CD14-positive monocyte (primary cell): ENCODE data around the gene DCLRE1C. TPM values are rescaled to one million over a fixed set of nuclear protein-coding genes. Genes with fewer than 3 reads are reported as not detected.
"Not testable (repeated sequence)": the region's sequence is repeated elsewhere in the genome, so short reads cannot be mapped to it uniquely, and the experiment has no call there.

Source experiments
- DNase-seq, 3 donors: peaks; one replicate each; pipeline ENCODE4 v3.0.0-alpha.2; 2011 to 2022
- H2AFZ ChIP-seq: 2 replicates; pipeline ENCODE4 v1.6.0; 2012; ENCODE audit warnings: mild to moderate bottlenecking, low read depth, low read length, inconsistent platforms; ENCODE audit not compliant: insufficient read depth, poor library complexity, severe bottlenecking
- H3K27ac ChIP-seq, 2 donors: 1 replicate in 1 of 2; 2 replicates in 1 of 2; pipeline ENCODE4 v1.5.1; 2012 to 2013; ENCODE audit warnings: low read length in 2 of 2, control low read depth in 1 of 2, inconsistent platforms in 1 of 2, low read depth in 1 of 2, mild to moderate bottlenecking in 1 of 2
- H3K27me3 ChIP-seq, 2 donors: one replicate each; pipeline versions ENCODE4 v1.6.0 to v1.6.1; 2011 to 2013; ENCODE audit warnings: low read length in 2 of 2; ENCODE audit not compliant: control insufficient read depth in 2 of 2, insufficient read depth in 2 of 2
- H3K36me3 ChIP-seq, 2 donors: replicated peaks in 1 of 2; 1 replicate in 1 of 2; 2 replicates in 1 of 2; pipeline versions ENCODE4 v1.5.1 to v1.6.1; 2012 to 2013; ENCODE audit warnings: low read length in 2 of 2, control low read depth in 1 of 2, inconsistent platforms in 1 of 2, mild to moderate bottlenecking in 1 of 2; ENCODE audit not compliant: insufficient read depth in 2 of 2, control insufficient read depth in 1 of 2
- H3K4me1 ChIP-seq, 2 donors: 1 replicate in 1 of 2; 2 replicates in 1 of 2; pipeline versions ENCODE4 v1.5.1 to v1.6.1; 2012 to 2013; ENCODE audit warnings: low read length in 2 of 2, control low read depth in 1 of 2, inconsistent platforms in 1 of 2, mild to moderate bottlenecking in 1 of 2, moderate library complexity in 1 of 2; ENCODE audit not compliant: insufficient read depth in 2 of 2, control insufficient read depth in 1 of 2
- H3K4me2 ChIP-seq: replicated peaks from 2 replicates; pipeline ENCODE3; 2012; ENCODE audit warnings: low read length, moderate library complexity, mild to moderate bottlenecking; ENCODE audit not compliant: poor library complexity, severe bottlenecking; ENCODE audit errors: extremely low read depth
- H3K4me3 ChIP-seq, 3 experiments: fragments of 200-600 bp in 1 of 3; sonication (generic) in 1 of 3; replicated peaks in 1 of 3; 1 replicate in 2 of 3; 2 replicates in 1 of 3; pipeline ENCODE4 v1.5.1; 2011 to 2013; ENCODE audit warnings: low read length in 3 of 3, mild to moderate bottlenecking in 3 of 3, control low read depth in 2 of 3, low read depth in 2 of 3, inconsistent platforms in 1 of 3, moderate library complexity in 1 of 3
- H3K79me2 ChIP-seq: 2 replicates; pipeline ENCODE4 v1.6.0; 2012; ENCODE audit warnings: mild to moderate bottlenecking, control low read depth, inconsistent platforms, low read length, moderate library complexity; ENCODE audit not compliant: insufficient read depth
- H3K9ac ChIP-seq: 2 replicates; pipeline ENCODE4 v1.6.0; 2017; ENCODE audit warnings: low read length, mild to moderate bottlenecking; ENCODE audit not compliant: insufficient read depth, poor library complexity, severe bottlenecking
- H3K9me3 ChIP-seq, 2 donors: replicated peaks in 1 of 2; 1 replicate in 1 of 2; 2 replicates in 1 of 2; pipeline versions ENCODE4 v1.5.1 to v1.6.1; 2012 to 2013; ENCODE audit warnings: low read length in 2 of 2, control low read depth in 1 of 2; ENCODE audit not compliant: control insufficient read depth in 1 of 2, insufficient read depth in 1 of 2
- H4K20me1 ChIP-seq: 2 replicates; pipeline ENCODE4 v1.6.0; 2012; ENCODE audit warnings: mild to moderate bottlenecking, low read length, control low read depth, moderate library complexity; ENCODE audit not compliant: insufficient read depth
- H3K27ac Mint-ChIP-seq, 7 donors: one replicate each; pipeline ENCODE4 v1.8.0; 2020; ENCODE audit warnings: mild to moderate bottlenecking in 7 of 7, mixed read lengths in 7 of 7, moderate library complexity in 6 of 7, inconsistent platforms in 2 of 7
- H3K27me3 Mint-ChIP-seq, 3 donors: one replicate each; pipeline ENCODE4 v1.8.0; 2021 to 2022; ENCODE audit warnings: low read depth in 3 of 3, mild to moderate bottlenecking in 3 of 3, mixed read lengths in 3 of 3, moderate library complexity in 3 of 3, inconsistent platforms in 1 of 3
- H3K36me3 Mint-ChIP-seq, 2 donors: one replicate each; pipeline ENCODE4 v1.8.0; 2020; ENCODE audit warnings: mixed read lengths in 2 of 2, inconsistent platforms in 1 of 2, mild to moderate bottlenecking in 1 of 2
- H3K4me1 Mint-ChIP-seq: one replicate; pipeline ENCODE4 v1.8.0; 2020; ENCODE audit warnings: mild to moderate bottlenecking, mixed read lengths
- H3K4me3 Mint-ChIP-seq, 2 donors: one replicate each; pipeline ENCODE4 v1.8.0; 2020; ENCODE audit warnings: mild to moderate bottlenecking in 2 of 2, mixed read lengths in 2 of 2, moderate library complexity in 1 of 2
- H3K9me3 Mint-ChIP-seq, 7 donors: one replicate each; pipeline ENCODE4 v1.8.0; 2020 to 2022; ENCODE audit warnings: mixed read lengths in 7 of 7, mild to moderate bottlenecking in 6 of 7, moderate library complexity in 6 of 7, inconsistent platforms in 2 of 7
- WGBS: methylation state at CpG from one replicate; pipeline ENCODE4 v1.1.5; 2013; ENCODE audit warnings: missing lambda C conversion rate; ENCODE audit not compliant: insufficient coverage; 5-methylcytosine and 5-hydroxymethylcytosine counted together
- intact Hi-C, 2 donors: fragments of 100-400 bp; cut with micrococcal nuclease; formaldehyde crosslinking; loops; one replicate each; pipeline versions ENCODE4 v1.15.0 to v1.15.1; 2023
- polyA plus RNA-seq, 3 donors: library from polyadenylated mRNA; depleted of rRNA in 1 of 3; unstranded in 2 of 3; stranded (reverse) in 1 of 3; fragments of 300-500 nt in 2 of 3; fragments of >200 nt in 1 of 3; fragmentation: Illumina TruSeq in 2 of 3; gene quantifications; 1 replicate in 2 of 3; 2 replicates in 1 of 3; pipeline ENCODE4 v1.2.3, GENCODE V29; 2012 to 2021
- TF ChIP-seq, protein P1 (sequence below): fragments of 200-600 bp; IDR thresholded peaks from one replicate; pipeline ENCODE4 v1.8.0; 2022; ENCODE audit warnings: antibody characterized with exemption, mild to moderate bottlenecking

The DCLRE1C gene
- polyA plus RNA-seq, 3 donors, result 8.9 to 17.6 (median 10.9) TPM

DNA sequence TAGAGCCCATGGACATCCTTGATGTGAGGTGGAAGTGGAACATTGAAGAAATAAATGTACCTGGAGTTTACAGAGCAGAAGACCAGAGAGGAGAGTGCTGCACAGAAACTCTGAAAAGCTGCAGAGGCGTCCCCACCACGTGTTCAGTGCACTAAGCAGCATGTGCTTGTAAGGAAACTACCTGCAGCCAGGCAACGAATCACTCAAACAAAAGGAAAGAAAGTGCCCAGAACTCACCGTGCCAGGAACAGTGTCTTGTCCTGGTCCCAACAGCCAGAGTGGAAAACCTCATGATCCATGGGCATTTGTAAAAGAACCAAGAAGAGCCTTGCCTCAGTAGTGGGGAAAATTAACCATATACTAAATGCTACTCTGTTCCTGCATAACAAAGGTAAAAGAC, 42.9 kb downstream of the DCLRE1C start:
- Histone ChIP-seq H3K9me3 (no peaks in the 10 kb centered on the region), H2AFZ (no peak overlapping the region), H3K79me2 (peaks cover 37% of the 10 kb centered on the region), H3K4me3 (no peak overlapping the region), H3K4me2 (no peak overlapping the region), H3K27ac (no peak overlapping the region), H4K20me1 (peaks cover 28% of the 10 kb centered on the region), H3K9ac (no peak overlapping the region), H3K36me3 (peaks cover 73 to 100% of the 10 kb centered on the region in 2 donors), H3K27me3 (no peaks in the 10 kb centered on the region), H3K4me1 (no peaks in the 10 kb centered on the region)
- Mint-ChIP-seq H3K27ac (peak overlapping the region in 1 of 7 donors; percentile 11), H3K9me3 (peaks cover 0 to 2% (median 0%) of the 10 kb centered on the region in 7 donors), H3K27me3 (no peaks in the 10 kb centered on the region), H3K4me3 (no peak overlapping the region), H3K36me3 (peaks cover 72 to 92% of the 10 kb centered on the region in 2 donors), H3K4me1 (no peaks in the 10 kb centered on the region)
- TF ChIP-seq, protein P1, sequence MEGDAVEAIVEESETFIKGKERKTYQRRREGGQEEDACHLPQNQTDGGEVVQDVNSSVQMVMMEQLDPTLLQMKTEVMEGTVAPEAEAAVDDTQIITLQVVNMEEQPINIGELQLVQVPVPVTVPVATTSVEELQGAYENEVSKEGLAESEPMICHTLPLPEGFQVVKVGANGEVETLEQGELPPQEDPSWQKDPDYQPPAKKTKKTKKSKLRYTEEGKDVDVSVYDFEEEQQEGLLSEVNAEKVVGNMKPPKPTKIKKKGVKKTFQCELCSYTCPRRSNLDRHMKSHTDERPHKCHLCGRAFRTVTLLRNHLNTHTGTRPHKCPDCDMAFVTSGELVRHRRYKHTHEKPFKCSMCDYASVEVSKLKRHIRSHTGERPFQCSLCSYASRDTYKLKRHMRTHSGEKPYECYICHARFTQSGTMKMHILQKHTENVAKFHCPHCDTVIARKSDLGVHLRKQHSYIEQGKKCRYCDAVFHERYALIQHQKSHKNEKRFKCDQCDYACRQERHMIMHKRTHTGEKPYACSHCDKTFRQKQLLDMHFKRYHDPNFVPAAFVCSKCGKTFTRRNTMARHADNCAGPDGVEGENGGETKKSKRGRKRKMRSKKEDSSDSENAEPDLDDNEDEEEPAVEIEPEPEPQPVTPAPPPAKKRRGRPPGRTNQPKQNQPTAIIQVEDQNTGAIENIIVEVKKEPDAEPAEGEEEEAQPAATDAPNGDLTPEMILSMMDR, result no peak
- no peak for DNase-seq
- intact Hi-C loops, result no loop called here
- 94% methylated on average over 3 of the region's 4 CpGs for WGBS

DNA sequence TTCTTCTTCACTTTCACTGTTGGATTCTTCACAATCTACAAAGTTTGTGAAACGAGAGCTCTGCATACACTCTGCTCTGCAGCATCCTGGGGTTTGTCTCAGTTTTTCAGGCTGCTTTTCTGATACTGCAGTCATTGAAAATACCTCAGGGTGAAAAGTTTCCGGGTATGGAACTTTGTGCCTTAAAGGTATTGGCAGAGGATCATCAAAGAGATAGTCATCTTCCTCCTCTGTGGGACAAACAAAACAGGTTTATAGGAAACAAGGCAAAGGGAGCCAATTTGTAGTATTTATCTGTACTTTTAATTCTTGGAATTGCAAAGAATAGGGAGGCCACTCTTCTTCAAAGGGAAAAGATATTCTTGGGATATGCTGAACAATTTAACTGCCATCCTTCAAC, 44.8 kb downstream of the DCLRE1C start:
- Histone ChIP-seq H3K4me1 (no peaks in the 10 kb centered on the region), H2AFZ (no peak overlapping the region), H3K9me3 (no peaks in the 10 kb centered on the region), H3K9ac (no peak overlapping the region), H3K36me3 (peaks cover 63 to 91% of the 10 kb centered on the region in 2 donors), H3K27ac (no peak overlapping the region), H3K27me3 (no peaks in the 10 kb centered on the region), H3K79me2 (peaks cover 30% of the 10 kb centered on the region), H4K20me1 (peaks cover 17% of the 10 kb centered on the region), H3K4me3 (no peak overlapping the region), H3K4me2 (no peak overlapping the region)
- intact Hi-C loops, result no loop called here
- no peak for DNase-seq
- WGBS, result no CpG with 5 or more reads among the region's 2 CpGs
- TF ChIP-seq, protein P1, result no peak
- no peaks in the 10 kb centered on the region for H3K4me1 Mint-ChIP-seq
- H3K27me3 Mint-ChIP-seq, result no peaks in the 10 kb centered on the region
- peaks cover 0 to 2% (median 0%) of the 10 kb centered on the region in 7 donors for H3K9me3 Mint-ChIP-seq
- no peak overlapping the region for H3K4me3 Mint-ChIP-seq
- no peak overlapping the region for H3K27ac Mint-ChIP-seq
- peaks cover 56 to 74% of the 10 kb centered on the region in 2 donors for H3K36me3 Mint-ChIP-seq

DNA sequence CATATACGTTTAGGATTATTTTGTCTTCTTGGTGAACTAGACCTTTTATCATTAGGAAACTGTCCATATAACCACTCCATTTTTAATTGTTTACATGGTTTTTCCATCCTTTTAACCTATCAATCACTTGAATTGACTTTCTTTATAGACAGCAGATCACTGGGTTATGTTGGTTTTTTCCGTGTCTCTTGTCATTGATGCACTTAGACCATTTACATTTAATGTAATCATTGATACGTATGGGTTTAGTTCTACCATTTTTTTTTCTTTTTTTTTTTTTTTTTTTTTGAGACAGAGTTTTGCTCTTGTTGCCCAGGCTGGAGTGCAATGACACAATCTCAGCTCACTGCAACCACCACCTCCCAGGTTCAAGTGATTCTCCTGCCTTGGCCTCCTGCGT, 46.3 kb downstream of the DCLRE1C start:
- peaks cover 49 to 76% of the 10 kb centered on the region in 2 donors for H3K36me3 ChIP-seq
- peaks cover 17% of the 10 kb centered on the region for H3K79me2 ChIP-seq
- H3K36me3 Mint-ChIP-seq, result peaks cover 44 to 62% of the 10 kb centered on the region in 2 donors
- H3K4me1 Mint-ChIP-seq, H3K27ac ChIP-seq, H3K9ac ChIP-seq, H3K9me3 Mint-ChIP-seq, H3K4me3 Mint-ChIP-seq, H3K4me1 ChIP-seq, H3K27ac Mint-ChIP-seq, H3K9me3 ChIP-seq, DNase-seq, H3K4me2 ChIP-seq, H3K27me3 Mint-ChIP-seq, H3K4me3 ChIP-seq, H3K27me3 ChIP-seq, H2AFZ ChIP-seq, intact Hi-C loops: not testable (repeated sequence)
- H4K20me1 ChIP-seq, result peaks cover 10% of the 10 kb centered on the region
- WGBS, result 100% methylated on average over 1 of the region's 4 CpGs
